ENCODE data around the gene GNG11.

Gene GNG11

GRCh38 chr7:93949423-93949822, 27.9 kb downstream of the GNG11 start:
- DNase-seq = no peak

- DNase-seq = no peak
Observed at GRCh38 chr7:93955304-93955703, 33.8 kb downstream of the GNG11 start.

GRCh38 chr7:93957767-93958166, 36.2 kb downstream of the GNG11 start:
- DNase-seq = no peak

- no peak for DNase-seq
Observed at GRCh38 chr7:93958216-93958615, 36.7 kb downstream of the GNG11 start.

GRCh38 chr7:93958651-93959050, 37.1 kb downstream of the GNG11 start:
- no peak for DNase-seq

- no peak for DNase-seq
Observed at GRCh38 chr7:93960986-93961385, 39.5 kb downstream of the GNG11 start.

GRCh38 chr7:93964262-93964661, 42.7 kb downstream of the GNG11 start:
- DNase-seq = no peak

- no peak for DNase-seq
Observed at GRCh38 chr7:93964813-93965212, 43.3 kb downstream of the GNG11 start.

- DNase-seq = no peak
Observed at GRCh38 chr7:93968911-93969620, 47.5 kb downstream of the GNG11 start.

GRCh38 chr7:93972029-93972725, 50.6 kb downstream of the GNG11 start:
- no peak for DNase-seq

- DNase-seq = no peak
Observed at GRCh38 chr7:93973134-93973533, 51.6 kb downstream of the GNG11 start.

GRCh38 chr7:93977211-93977950, 55.8 kb downstream of the GNG11 start:
- no peak for DNase-seq
